Activated CD4-positive, alpha-beta T cell treated with anti-CD3 and anti-CD28 coated beads for 24 hours (primary cell): ENCODE measurements around the gene HIPK2.

Experiments used
- DNase-seq, 2 donors: peaks; one replicate each; pipeline ENCODE4 v3.0.0-alpha.2; 2020; ENCODE audit warnings: low read depth in 2 of 2

HIPK2 gene

GRCh38 chr7:139538881-139539635, 238.7 kb downstream of the HIPK2 start:
- DNase-seq, result no peak

- DNase-seq, result no peak
Observed at GRCh38 chr7:139536152-139536551, 241.6 kb downstream of the HIPK2 start.

- DNase-seq, result no peak
Observed at GRCh38 chr7:139534966-139535651, 242.7 kb downstream of the HIPK2 start.

DNA sequence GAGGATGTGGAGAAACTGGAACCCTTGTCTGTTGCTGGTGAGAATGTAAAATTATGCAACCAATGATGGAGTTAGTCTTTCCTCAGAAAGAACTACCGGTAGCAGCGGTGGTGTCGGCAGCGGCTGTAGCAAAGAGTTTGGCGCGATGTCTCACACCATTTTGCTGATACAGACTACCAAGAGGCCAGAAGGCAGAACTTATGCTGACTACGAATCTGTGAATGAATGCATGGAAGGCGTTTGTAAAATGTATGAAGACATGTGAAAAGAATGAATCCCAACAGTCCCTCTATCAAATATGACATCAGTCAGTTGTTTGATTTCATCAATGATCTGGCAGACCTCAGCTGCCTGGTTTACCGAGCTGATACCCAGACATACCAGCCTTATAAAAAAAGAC, 243.7 kb downstream of the HIPK2 start:
- DNase-seq, result no peak

DNA sequence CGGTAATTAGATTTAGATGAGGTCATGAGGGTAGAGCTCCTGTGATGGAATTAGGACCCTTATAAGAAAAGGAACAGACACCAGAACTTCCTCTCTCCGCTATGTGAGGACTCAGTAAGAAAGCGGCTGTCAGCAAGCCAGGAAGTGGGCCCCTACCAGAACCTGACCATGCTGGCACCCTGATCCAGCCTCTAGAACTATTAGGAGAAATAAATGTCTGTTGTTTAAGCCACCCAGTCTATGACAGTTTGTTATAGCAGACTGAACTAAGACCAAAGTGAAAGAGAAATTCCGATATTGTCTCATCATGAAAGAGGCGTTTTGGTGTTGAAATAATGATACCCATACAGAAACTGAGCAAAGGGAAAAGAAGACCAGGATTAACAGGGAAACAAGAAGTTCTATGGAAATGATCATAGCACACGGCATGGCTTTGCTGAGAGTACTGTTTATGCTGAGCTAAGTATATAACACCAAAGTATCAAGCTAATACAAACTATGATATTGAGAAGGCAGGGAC, 245.1 kb downstream of the HIPK2 start:
- DNase-seq, result no peak

- no peak for DNase-seq
Observed at GRCh38 chr7:139531094-139531493, 246.7 kb downstream of the HIPK2 start.

GRCh38 chr7:139526578-139527544, 250.9 kb downstream of the HIPK2 start:
- DNase-seq, result no peak

DNA sequence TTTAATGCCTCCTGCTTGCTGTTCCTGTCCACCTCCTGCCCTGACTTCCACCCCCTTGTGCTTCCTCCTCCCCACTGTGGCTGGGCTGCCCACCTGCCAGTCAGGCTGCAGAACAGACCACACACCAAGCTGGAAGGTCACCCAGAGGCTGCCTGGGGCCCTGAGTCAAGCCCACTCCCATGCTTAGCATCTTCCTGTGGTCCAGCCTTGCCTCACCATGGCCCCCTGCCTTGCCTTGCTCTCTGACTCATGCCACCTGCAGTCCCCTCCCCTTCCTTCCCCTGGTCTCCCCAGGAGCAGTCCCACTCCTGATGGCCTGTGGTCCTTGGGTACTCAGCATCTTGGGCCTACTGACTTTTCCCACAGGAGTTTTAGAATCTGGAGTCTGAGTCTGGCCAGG, 252.0 kb downstream of the HIPK2 start:
- no peak for DNase-seq

- DNase-seq, result no peak
Observed at GRCh38 chr7:139525239-139525638, 252.6 kb downstream of the HIPK2 start.

- DNase-seq, result no peak
Observed at GRCh38 chr7:139523968-139524815, 253.6 kb downstream of the HIPK2 start.

GRCh38 chr7:139523199-139523941, 254.4 kb downstream of the HIPK2 start, which contains the start of gene CLEC2L:
CLEC2L (plus strand) TSS chr7:139523685; CDS start chr7:139523928, 243 bp downstream.
- DNase-seq, result no peak

DNA sequence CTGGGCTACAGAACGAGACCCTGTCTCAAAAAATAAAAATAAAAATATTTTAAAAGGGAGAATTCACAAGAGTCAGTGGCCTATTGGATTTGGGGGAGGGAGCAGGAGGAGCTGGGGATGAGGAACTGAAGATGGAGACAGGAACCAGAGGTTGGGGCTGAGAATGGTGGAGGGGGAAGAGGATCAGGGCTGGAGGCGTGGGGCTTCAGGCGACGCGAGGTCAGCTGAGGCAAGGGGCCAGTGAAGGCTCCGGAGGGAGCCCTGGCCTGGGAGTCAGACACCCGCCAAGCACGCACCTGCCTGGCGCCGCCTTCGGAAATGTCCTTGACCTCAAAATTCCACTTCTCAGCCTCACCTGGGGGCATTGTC, 255.0 kb downstream of the HIPK2 start:
- no peak for DNase-seq

DNA sequence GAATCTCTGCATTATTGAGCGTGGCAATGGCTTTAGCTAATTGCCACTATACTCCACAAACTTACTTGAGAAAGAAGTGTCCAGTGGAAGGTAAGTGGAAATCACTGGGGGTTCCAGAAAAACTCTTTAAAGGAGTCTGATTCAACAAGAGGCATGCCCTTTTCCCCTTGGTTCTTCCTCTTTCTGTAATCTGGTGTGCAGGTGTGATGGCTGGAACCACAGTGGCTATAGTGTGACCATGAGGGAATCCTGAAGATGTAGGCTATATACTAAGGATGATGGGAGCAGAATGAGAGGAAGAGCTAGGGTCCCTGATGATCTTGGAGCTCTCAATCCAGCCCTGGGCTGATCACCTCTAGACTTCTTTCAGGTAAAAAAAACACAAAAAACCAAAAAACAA, 256.4 kb downstream of the HIPK2 start:
- no peak for DNase-seq

DNA sequence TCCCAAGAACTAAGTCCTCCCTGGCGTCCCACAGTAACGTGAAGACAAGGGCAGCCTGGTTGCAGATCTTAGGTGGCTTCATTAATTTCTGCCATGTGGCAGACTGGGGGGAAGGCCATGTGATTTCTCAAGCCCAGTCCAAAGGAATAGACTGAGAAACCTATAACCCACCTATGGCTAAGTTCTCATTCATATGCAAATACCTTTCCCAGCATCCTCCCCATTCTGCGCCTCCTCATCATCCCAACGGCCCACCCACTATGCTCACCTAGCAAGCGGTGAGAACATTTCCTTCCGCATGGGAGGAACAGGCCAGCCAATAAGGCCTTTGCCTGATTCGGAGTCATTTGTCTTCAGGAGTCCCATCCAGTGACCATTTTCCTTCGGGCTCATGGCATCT, 262.5 kb downstream of the HIPK2 start:
- DNase-seq, result no peak
